Measurements from ENCODE around the gene HEYL.

DNA sequence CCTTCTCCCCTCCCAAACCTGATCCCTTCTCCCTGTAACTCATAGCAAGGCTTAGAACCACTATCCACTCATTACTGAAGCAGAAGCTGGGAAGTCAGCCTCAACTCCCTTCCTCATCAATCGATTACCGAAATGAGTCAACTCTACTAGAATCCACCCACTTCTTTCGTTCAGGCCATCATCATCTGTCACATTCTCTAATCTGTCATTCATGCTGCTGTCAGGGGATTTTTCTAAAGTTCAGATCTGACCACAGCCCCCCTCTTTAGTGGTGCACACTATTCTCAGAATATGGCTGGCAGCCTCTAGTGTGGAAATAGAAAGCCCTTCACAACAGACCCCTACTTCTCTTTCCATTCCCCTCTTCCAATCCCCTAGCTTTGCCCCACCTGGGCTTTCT lies 27.3 kb upstream of the HEYL start:
- TF ChIP-seq CTCF (IDR thresholded peaks at IDR 0.05) (no peak), POLR2A (IDR thresholded peaks at IDR 0.05) (no peak)
